Neural progenitor cell (in vitro differentiated cells): ENCODE results near the gene MYL5. TPM values are rescaled to one million over a fixed set of nuclear protein-coding genes. Genes with fewer than 3 reads are reported as not detected.
A peak's percentile ranks its signal among the peaks of the same experiment; 100 is the strongest.

Source experiments
- DNase-seq: peaks from one replicate; pipeline ENCODE4 v3.0.0-alpha.2; 2016; ENCODE audit warnings: low spot score
- H2AFZ ChIP-seq: fragments of 200-600 bp; sonication (generic); replicated peaks from 2 replicates; pipeline ENCODE4 v1.6.1; 2016; ENCODE audit warnings: antibody characterized with exemption
- H3F3A ChIP-seq: fragments of 200-600 bp; sonication (generic); 2 replicates; pipeline ENCODE4 v1.6.1; 2016; ENCODE audit warnings: antibody characterized with exemption, low read depth
- H3K27ac ChIP-seq: fragments of 200-600 bp; sonication (generic); 2 replicates; pipeline ENCODE4 v1.5.1; 2016; ENCODE audit warnings: mild to moderate bottlenecking
- H3K27me3 ChIP-seq: fragments of 200-600 bp; sonication (generic); 2 replicates; pipeline ENCODE4 v1.6.1; 2016; ENCODE audit warnings: mild to moderate bottlenecking, moderate library complexity
- H3K36me3 ChIP-seq: fragments of 200-600 bp; sonication (generic); 2 replicates; pipeline ENCODE4 v1.5.1; 2016
- H3K4me1 ChIP-seq: fragments of 200-600 bp; sonication (generic); 2 replicates; pipeline ENCODE4 v1.6.1; 2016; ENCODE audit warnings: mixed run types
- H3K4me2 ChIP-seq: fragments of 200-600 bp; sonication (generic); 2 replicates; pipeline ENCODE4 v1.6.1; 2016
- H3K4me3 ChIP-seq: fragments of 200-600 bp; sonication (generic); 2 replicates; pipeline ENCODE4 v1.5.1; 2016
- H3K79me2 ChIP-seq: fragments of 200-600 bp; sonication (generic); 2 replicates; pipeline ENCODE4 v1.6.1; 2016; ENCODE audit warnings: low read depth
- H3K9ac ChIP-seq: fragments of 200-600 bp; sonication (generic); 2 replicates; pipeline ENCODE4 v1.6.1; 2016
- H3K9me3 ChIP-seq: fragments of 200-600 bp; sonication (generic); 2 replicates; pipeline ENCODE4 v1.5.1; 2016; ENCODE audit warnings: low read depth
- H4K20me1 ChIP-seq: fragments of 200-600 bp; sonication (generic); 2 replicates; pipeline ENCODE4 v1.6.1; 2016; ENCODE audit warnings: low read depth
- H3K27ac Mint-ChIP-seq: 3 replicates; pipeline ENCODE4 v1.8.0; 2021; ENCODE audit warnings: mixed read lengths
- H3K27me3 Mint-ChIP-seq: 2 replicates; pipeline ENCODE4 v1.8.0; 2022; ENCODE audit warnings: low read depth, mild to moderate bottlenecking, inconsistent platforms, moderate library complexity, mixed read lengths; ENCODE audit not compliant: insufficient read depth
- H3K36me3 Mint-ChIP-seq: 3 replicates; pipeline ENCODE4 v1.8.0; 2021; ENCODE audit warnings: mixed read lengths
- H3K4me1 Mint-ChIP-seq: 3 replicates; pipeline ENCODE4 v1.8.0; 2021; ENCODE audit warnings: mixed read lengths
- H3K4me3 Mint-ChIP-seq: 3 replicates; pipeline ENCODE4 v1.8.0; 2021; ENCODE audit warnings: mild to moderate bottlenecking, moderate library complexity, mixed read lengths
- H3K9me3 Mint-ChIP-seq: 3 replicates; pipeline ENCODE4 v1.8.0; 2020; ENCODE audit warnings: mixed read lengths
- CTCF ChIP-seq: fragments of 200-600 bp; sonication (generic); IDR thresholded peaks from 2 replicates; pipeline ENCODE4 v1.5.1; 2017; ENCODE audit warnings: antibody characterized with exemption, mild to moderate bottlenecking
- EZH2 ChIP-seq: fragments of 200-600 bp; sonication (generic); IDR thresholded peaks from 2 replicates; pipeline ENCODE4 v1.6.1; 2017; ENCODE audit warnings: antibody characterized with exemption, mild to moderate bottlenecking, moderate library complexity
- EZH2phosphoT487 ChIP-seq: fragments of 200-600 bp; sonication (generic); IDR thresholded peaks from 2 replicates; pipeline ENCODE4 v1.6.1; 2017; ENCODE audit warnings: antibody characterized with exemption
- total RNA-seq: library from RNA; depleted of rRNA; stranded (reverse); fragments of >200 nt; gene quantifications from 2 replicates; pipeline ENCODE4 v1.2.3, GENCODE V29; 2015; ENCODE audit warnings: low replicate concordance

The MYL5 gene
- total RNA-seq, 1 donor from 2014 or later = 0.21 TPM

GRCh38 chr4:680551-680927, 6.2 kb downstream of the MYL5 start:
- peak overlapping the region; percentile 72 for H3K4me3 Mint-ChIP-seq
- no peaks in the 10 kb centered on the region for H3K9me3 ChIP-seq
- H3K4me1 Mint-ChIP-seq = peaks cover 6% of the 10 kb centered on the region
- peak overlapping the region; percentile 61 for H3K4me3 ChIP-seq
- no peaks in the 10 kb centered on the region for H3K79me2 ChIP-seq
- H3K4me2 ChIP-seq = peak overlapping the region; percentile 99
- DNase-seq = no peak
- H4K20me1 ChIP-seq = no peaks in the 10 kb centered on the region
- TF ChIP-seq EZH2phosphoT487 (no peak), EZH2 (no peak), CTCF (no peak)
- H3K27ac Mint-ChIP-seq = no peak overlapping the region
- H3K9ac ChIP-seq = no peak overlapping the region
- no peak overlapping the region for H3K27ac ChIP-seq
- peaks cover 3% of the 10 kb centered on the region for H3K9me3 Mint-ChIP-seq
- H3K27me3 ChIP-seq = peaks cover 10% of the 10 kb centered on the region
- H3K36me3 ChIP-seq = no peaks in the 10 kb centered on the region
- peaks cover 8% of the 10 kb centered on the region for H3K4me1 ChIP-seq
- peaks cover 6% of the 10 kb centered on the region for H3K27me3 Mint-ChIP-seq
- H3F3A ChIP-seq = peaks cover 4% of the 10 kb centered on the region
- peak overlapping the region; percentile 79 for H2AFZ ChIP-seq
- H3K36me3 Mint-ChIP-seq = no peaks in the 10 kb centered on the region

GRCh38 chr4:680928-681645, 6.7 kb downstream of the MYL5 start:
- Histone ChIP-seq H3K4me1 (peaks cover 8% of the 10 kb centered on the region), H3K79me2 (no peaks in the 10 kb centered on the region), H3K9me3 (no peaks in the 10 kb centered on the region), H3F3A (peaks cover 4% of the 10 kb centered on the region), H2AFZ (peak overlapping the region; percentile 79), H3K9ac (no peak overlapping the region), H3K4me3 (peak overlapping the region; percentile 61), H4K20me1 (no peaks in the 10 kb centered on the region), H3K27ac (no peak overlapping the region), H3K4me2 (peak overlapping the region; percentile 99), H3K27me3 (peaks cover 10% of the 10 kb centered on the region), H3K36me3 (no peaks in the 10 kb centered on the region)
- Mint-ChIP-seq H3K4me1 (peaks cover 6% of the 10 kb centered on the region), H3K4me3 (peak overlapping the region; percentile 72), H3K27me3 (peaks cover 6% of the 10 kb centered on the region), H3K27ac (no peak overlapping the region), H3K9me3 (peaks cover 3% of the 10 kb centered on the region), H3K36me3 (no peaks in the 10 kb centered on the region)
- DNase-seq = peak; percentile 80
- TF ChIP-seq EZH2phosphoT487 = no peak
- no peak for TF ChIP-seq EZH2
- no peak for TF ChIP-seq CTCF

GRCh38 chr4:681736-682451, 7.6 kb downstream of the MYL5 start:
- Mint-ChIP-seq H3K27me3 (peaks cover 8% of the 10 kb centered on the region), H3K9me3 (peaks cover 3% of the 10 kb centered on the region), H3K4me3 (peak overlapping the region; percentile 38), H3K36me3 (no peaks in the 10 kb centered on the region), H3K27ac (no peak overlapping the region), H3K4me1 (peaks cover 6% of the 10 kb centered on the region)
- H2AFZ ChIP-seq = no peak overlapping the region
- TF ChIP-seq CTCF (no peak), EZH2 (no peak), EZH2phosphoT487 (no peak)
- peaks cover 4% of the 10 kb centered on the region for H3F3A ChIP-seq
- peaks cover 10% of the 10 kb centered on the region for H3K27me3 ChIP-seq
- H3K4me2 ChIP-seq = no peak overlapping the region
- peak; percentile 63 for DNase-seq
- H3K36me3 ChIP-seq = no peaks in the 10 kb centered on the region
- no peaks in the 10 kb centered on the region for H4K20me1 ChIP-seq
- H3K27ac ChIP-seq = no peak overlapping the region
- H3K9me3 ChIP-seq = no peaks in the 10 kb centered on the region
- H3K9ac ChIP-seq = no peak overlapping the region
- no peaks in the 10 kb centered on the region for H3K79me2 ChIP-seq
- H3K4me1 ChIP-seq = peaks cover 8% of the 10 kb centered on the region
- no peak overlapping the region for H3K4me3 ChIP-seq
